ENCODE measurements around the gene BEST4.
"Not testable (repeated sequence)": the region's sequence is repeated elsewhere in the genome, so short reads cannot be mapped to it uniquely, and the experiment has no call there.

The BEST4 gene

DNA sequence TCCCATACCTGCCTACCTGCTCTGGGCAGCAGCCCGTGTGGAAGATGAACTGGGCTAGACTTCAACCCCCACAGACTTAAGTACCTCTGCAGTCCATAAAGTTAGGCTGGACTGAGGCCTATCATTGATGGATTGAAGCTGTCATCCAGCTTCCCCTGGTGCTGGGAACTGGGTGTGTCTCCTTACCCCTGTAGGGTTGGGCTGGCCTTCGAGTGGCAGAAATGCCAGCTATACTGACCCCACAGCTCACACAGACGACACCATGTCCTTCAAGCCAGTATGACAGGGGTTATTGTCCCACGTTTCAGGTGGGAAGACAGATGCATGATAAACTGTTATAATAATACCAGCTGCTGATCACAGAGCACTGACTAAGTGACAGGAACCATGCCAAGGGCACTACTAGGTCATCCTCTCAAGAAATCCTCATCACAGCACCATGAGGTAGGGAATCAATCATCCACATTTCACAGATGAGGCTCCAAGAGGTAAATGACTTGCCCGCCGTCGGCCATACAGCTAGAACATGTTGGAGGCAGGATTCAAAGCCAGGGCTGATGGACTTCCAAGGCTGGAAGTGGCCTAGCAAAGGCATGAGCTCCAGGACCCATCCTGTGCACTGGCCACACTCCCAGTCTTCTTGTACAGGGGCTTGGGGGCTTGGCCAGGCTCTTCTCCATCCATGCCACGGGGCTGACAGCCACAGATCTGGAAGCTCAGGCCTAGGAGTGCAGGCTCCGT is at the start of gene BEST4:
Gene BEST4, minus strand, starts transcription at position 51 of the 741 bp plus-strand sequence. CDS start 465 bp downstream, outside the sequence.
- no peak for DNase-seq (ENCODE audit: low spot score)

DNA sequence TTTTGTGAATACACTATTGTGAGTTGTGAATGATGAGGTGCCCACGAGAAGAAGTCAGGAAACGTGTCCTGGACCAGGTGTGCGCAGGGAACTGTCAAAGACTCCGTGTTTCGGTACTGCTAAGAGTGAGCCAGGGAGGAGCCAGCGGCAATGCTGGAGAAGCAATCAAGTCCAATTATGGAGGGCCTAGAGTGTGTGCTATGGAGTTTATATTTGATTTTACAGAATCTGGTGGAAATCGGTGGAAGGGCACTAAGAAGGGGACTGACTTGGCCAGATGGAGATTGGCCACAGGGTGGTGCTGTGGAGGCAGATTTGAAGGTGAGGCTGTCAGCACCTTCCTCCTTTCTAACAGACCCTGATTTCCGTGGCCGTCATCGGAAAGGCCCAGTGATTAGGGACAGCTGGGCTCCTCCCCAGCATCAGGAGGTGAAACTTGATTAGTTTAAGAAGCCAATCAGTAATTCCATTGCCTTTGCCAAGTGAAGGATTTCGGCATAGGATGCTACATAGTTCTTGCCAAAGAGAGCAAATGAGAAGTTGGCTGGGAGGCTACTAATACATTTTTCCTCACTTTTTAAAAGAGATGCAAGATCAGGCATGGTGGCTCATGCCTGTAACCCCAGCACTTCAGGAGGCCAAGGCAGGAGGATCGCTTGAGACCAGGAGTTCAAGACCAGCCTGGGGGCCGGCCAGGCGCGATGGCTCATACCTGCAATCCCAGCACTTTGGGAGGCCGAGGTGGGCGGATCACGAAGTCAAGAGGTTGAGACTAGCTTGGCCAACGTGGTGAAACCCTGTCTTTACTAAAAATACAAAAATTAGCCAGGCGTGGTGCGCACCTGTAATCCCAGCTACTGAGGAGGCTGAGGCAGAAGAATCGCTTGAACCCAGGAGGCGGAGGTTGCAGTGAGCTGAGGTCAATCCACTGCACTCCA is 48.0 kb upstream of the BEST4 start:
- peak; percentile 71 for DNase-seq (ENCODE audit: low spot score)

- no peak for DNase-seq (ENCODE audit: low spot score)
Observed at GRCh38 chr1:44834328-44834727, 46.4 kb upstream of the BEST4 start.

DNA sequence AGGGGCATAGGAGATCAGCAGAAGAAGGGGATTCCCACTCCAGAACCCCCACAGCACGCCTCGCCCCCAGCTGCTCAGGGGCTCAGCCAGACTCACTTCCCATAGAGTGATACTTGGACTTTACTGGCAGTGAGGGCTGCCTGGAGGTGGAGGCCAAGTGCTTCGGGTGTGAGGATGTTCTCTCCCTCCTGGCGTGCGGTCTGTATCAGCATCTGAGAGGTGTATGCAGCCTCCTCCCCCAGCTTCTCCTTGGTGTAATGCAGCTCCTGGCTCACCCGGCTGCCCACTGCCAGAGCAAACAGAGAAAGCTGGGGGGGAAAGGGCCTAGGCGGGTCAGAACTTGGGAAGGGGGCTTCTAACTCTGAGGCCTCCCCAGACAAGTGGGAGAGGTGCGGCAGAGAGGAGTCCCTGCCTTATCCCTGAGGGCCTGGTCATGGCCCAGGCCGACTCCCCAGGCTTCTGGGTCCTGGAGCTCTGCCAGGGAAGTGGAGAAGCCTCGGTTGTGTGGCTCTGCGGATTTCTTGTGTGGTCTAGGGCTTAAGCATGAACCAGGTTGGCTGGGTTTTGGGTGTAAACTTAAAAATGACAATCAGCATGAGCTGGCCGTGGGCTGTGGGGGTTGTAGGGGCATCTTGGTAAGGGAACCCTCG is 44.2 kb upstream of the BEST4 start:
- DNase-seq (ENCODE audit: low spot score) = no peak

DNA sequence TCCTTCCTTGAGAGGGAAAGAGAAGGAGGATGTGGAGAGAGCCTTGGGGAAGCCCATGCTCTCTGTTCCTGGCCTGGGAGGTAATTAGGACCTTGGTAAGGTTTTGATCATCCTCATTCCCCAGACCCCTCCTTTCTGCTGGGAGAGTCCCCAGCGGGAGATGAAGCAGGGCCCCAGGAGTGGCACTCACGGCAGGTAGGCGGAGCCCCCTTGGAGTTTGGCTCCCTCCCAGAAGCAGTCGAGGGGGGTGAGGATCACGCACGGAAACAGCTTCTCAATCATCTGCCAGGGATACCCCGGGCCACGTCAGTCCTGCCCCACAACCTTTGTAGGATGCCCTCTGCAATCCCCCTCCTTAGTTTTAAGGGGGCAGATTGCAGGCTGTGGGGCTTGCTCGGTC is 43.5 kb upstream of the BEST4 start:
- no peak for DNase-seq (ENCODE audit: low spot score)

- no peak for DNase-seq (ENCODE audit: low spot score)
Observed at GRCh38 chr1:44830900-44831304, 42.9 kb upstream of the BEST4 start.

DNA sequence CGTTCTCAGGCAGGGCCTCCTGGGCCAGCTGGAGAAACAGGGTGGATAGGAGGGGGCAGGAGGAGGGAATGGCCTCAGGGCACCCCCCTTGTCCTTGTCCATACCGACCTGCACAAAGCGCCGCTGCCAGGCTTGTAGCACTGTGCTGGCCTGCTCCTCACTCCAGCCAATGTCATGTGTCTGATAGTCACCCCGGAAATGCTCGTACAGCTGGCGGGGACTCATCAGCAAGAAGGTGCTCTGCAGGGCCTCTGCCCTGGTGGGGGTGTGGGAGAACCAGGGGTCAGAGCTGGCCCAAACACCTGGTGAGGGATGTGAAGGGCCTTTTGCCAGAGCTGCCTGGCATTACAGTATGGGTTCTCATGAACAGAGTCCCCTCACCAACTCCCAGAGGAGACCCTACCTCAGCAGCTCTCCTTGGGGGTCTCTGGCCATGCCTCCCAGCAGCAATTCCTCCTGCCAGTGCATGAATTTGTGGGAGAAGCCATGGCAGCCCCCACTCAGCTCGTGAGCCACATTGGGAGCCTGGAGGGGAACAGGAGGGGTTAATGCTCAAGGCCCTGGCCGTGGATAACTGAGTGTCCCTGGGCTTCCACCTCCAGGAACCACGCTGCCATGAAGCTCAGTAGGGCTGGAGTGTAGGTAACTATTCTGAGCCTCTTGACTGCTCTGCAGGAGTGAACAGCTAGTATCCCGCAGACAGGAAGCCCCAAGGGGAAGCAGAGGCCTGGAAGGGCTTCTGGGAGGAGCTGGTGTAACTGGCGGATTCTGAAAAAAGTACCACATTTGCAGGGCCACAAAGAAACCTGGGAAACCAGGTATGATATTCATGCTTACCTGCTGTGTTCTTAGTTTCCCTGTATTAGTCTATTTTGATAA is 41.8 kb upstream of the BEST4 start:
- no peak for DNase-seq (ENCODE audit: low spot score)

DNA sequence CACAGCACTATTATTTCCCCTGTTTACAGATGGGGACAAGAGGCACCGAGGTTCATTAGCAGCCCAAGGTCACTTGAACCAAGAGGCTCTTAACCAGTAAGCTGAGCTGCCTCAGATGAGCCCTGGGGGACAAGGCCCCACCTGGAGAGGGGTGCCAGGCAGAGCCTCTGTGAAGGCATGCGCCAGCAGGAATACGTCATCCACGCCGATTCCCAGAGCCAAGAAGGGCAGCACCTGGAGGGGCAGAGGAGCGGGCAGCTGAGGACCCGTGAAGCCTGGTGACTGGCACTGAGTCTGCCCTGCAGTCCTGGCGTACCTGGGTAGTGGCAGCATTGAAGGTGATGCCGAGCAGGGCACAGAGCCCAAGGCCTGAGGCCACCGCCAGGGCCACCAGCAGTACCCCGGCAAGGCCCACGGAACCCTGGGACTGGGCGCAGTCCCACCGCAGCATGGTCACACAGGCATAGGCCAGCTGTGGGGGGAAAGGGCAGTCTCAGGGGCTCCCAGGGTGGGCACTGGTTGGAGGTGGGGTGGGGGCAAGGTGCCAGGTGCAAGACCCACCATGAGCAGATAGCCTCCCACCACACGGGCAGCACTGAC is 41.0 kb upstream of the BEST4 start:
- DNase-seq (ENCODE audit: low spot score) = no peak

DNA sequence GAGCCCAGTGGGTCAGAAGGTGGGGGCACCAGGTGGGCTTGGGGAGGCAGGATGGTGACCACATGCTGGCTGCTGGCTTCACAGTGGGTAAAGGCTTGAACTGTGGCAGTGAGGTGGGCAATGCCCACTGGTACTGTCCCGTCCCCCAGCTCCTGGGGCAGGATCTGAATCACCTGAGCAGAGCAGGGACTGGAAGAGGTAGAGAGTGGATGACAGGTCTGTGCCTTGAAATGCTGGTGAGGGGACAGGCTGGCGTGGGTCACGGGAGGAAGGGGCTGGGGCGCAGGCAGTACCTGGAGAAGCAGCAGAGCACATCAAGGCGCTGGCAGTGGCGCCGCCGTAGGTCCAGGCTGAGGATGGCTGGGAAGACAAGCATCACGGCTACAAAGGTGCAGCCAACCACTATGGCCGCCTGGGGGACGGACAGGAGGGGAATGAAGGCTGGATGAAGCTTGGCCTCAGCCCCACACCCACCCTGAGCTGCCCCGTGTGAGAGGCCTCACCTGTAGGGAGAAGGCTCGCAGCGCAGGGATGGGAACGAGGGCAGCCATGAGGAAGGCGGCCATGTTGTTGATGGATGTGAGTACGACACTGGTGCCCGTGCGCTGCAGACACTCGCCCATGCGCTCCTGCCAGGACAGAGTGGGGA is 40.2 kb upstream of the BEST4 start:
- no peak for DNase-seq (ENCODE audit: low spot score)

DNA sequence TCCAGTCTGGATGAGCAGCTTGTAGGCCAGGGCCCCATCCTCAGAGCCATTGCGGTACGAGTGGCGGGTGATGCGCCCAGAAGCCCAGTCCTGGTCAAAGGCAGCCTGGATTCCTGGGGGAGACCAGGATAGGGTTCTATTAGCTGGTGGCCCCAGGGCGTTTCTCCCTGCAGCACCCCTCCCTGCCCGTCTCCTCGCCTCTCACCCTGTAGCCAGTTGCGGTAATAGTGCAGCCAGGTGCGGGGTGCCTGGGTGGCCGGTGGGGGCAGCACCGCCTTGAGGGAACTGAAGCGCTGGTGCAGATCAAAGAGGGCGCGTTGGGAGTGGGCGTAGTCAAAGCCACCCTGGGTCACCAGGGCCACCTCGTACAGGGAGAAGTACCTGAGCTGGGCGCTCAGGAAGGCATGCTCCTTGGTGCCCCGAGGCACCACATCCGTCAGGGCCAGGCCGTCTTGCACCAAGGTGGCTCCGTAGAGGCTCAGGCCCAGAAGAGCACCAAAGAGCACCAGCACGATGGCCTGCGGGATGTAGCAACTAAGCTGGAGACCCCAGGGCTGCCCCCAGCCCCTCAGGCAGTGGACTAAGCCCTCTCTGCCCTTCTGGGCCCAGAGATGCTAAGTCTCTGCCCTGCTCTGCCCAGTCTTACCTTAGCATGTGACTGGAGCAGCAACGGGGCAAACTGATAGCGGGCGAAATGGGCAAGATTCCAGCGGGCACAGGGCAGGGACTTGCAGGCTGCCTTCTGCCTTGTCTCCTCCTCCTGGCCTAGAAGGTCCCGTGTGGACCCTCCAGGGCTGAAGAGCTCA is 39.4 kb upstream of the BEST4 start:
- no peak for DNase-seq (ENCODE audit: low spot score)

DNA sequence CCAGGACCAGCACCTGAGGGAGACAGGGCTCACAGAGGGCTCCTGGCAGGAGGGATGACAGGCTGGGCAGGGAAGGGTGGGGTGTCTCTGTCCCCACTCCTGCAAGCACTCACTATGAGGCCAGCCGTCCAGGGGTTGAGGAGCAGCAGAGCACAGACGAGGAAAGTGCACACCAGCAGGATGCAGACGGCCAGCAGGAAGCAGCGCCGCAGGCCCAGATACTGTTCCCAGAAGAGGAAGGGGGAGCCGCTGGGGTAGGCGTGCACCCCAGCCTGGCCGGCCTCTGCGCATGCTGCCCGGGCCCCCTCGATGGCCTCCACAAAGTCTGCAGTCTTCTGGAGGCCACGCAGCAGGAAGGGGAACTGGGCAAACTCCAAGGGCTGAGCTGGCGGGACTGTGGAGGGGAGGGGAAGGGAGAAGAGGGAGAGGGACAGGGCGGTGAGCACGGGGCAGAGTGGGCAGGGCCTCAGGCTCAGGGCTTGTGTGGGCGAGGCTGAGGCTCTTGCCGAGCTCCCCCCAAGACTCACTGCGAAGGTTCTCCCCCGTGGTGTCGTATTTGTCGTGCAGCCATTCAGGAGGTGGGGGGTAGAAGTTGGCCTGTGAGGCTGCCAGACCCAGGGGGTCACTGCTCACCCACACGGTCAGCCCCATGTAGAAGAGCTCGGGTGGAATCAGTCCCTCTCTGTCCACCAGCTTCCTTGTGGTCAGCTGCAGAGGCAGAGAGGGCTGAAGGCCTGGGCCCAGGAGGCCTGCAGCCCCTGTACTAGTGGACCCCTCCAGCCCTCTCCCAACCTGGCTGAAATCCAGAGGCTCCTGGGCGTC is 38.6 kb upstream of the BEST4 start:
- no peak for DNase-seq (ENCODE audit: low spot score)

DNA sequence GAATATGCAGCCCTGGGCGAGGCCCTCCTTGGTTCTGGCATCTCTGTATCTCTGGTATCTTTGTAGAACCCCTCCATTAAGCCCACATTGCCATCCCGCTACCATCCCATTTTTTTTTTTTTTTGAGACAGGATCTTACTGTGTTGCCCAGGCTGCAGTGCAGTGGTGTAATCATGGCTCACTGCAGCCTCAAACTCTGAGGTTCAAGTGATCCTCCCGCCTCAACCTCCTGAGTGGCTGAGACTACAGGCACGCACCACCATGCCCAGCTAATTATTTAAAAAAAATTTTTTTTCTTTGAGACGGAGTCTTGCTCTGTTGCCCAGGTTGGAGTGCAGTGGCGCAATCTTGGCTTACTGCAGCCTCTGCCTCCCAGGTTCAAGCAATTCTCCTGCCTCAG is 36.4 kb upstream of the BEST4 start:
- DNase-seq (ENCODE audit: low spot score) = not testable (repeated sequence)

DNA sequence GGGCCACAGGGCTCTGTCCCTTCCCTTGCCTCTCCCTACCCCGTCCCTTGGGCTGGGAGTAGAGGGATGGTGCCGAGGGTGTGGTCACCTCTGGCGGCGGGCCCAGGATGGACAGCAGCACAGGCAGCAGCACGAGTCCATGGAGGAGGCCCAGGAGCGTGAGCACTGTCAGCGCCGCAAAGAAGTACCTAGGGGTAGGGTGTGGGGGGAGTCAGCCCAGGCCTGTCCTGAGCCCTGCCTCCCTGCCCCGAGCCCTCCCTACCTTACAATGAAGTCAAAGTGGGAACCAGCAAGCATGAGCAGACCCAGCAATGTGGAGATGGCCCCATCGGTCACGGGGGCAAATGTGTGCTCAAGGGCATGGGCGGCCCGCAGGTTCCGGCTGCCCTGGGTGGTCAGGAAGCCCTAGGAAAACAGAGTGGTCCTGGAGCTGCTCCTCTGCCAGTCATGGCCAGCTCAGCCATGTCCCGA is 35.0 kb upstream of the BEST4 start:
- DNase-seq (ENCODE audit: low spot score) = no peak

- DNase-seq (ENCODE audit: low spot score) = no peak
Observed at GRCh38 chr1:44822131-44822701, 34.2 kb upstream of the BEST4 start.

GRCh38 chr1:44821240-44821715 is 33.3 kb upstream of the BEST4 start:
- no peak for DNase-seq (ENCODE audit: low spot score)

DNA sequence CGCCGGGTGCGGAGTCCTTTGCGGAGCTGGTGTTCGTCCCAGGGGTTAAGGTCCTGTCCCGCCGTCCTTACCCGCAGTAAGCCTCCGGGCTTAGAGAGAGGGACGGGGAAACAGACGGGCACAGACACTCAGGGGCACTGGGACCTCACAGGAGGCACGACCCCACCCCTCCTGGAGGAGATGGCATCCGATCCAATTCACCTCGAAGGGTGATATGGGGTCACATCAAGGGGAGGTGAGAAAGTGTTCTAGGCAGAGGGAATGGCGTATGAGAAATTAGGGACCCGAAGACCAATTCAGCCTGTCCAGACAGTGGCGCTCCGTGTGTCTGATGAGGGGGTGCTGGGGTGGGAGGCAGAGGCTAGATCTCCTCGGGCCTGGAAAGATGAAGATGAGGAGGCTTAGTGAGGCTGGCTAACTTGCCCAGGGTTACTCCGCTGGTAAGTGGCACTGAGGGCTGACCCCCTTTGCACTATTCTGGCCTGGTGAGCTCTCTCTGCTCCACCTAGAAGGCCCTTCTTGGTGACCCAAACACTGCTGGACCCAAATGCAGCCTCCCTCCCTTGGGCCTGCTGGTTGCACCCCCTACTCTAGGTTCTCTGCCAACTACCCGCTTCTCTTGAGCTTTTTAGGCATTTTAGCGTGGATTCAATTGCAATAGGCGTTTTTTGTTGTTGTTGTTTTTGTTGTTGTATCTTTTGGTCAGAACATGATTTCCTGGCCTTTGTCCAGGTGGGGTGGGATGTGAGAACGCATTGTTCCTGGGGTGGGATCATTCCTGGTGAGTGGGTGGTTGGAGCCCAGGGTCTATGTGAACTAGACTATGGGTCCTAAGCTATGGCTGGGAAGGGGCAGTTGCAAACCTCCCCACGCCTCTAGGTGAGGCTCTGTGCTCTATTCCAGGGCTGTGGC is 32.6 kb upstream of the BEST4 start:
- no peak for DNase-seq (ENCODE audit: low spot score)
